Stimulated activated naive B cell treated with anti-CD40 and anti-IgM and Interleukin-4, amounts not matched to agents 10 μg/mL and 1 μg/mL and 100 μg/mL, for 72 hours (primary cell): ENCODE results near the gene HNRNPU.

Source experiments
- ATAC-seq, 2 donors: fragments of 150-1000 bp; cut with Tn5 transposase; replicated peaks; 2 replicates each; pipeline ENCODE4 v1.10.0; 2021; ENCODE audit warnings: moderate library complexity in 1 of 2
- DNase-seq: peaks from one replicate; pipeline ENCODE4 v3.0.0; 2021
- H3K27ac Mint-ChIP-seq: one replicate; pipeline ENCODE4 v1.8.0; 2022; ENCODE audit warnings: mild to moderate bottlenecking, mixed read lengths
- H3K27me3 Mint-ChIP-seq, 2 donors: one replicate each; pipeline ENCODE4 v1.8.0; 2022; ENCODE audit warnings: mixed read lengths in 2 of 2
- H3K36me3 Mint-ChIP-seq, 2 donors: one replicate each; pipeline ENCODE4 v1.8.0; 2022; ENCODE audit warnings: mixed read lengths in 2 of 2, mild to moderate bottlenecking in 1 of 2
- H3K4me1 Mint-ChIP-seq, 2 donors: one replicate each; pipeline ENCODE4 v1.8.0; 2022; ENCODE audit warnings: mixed read lengths in 2 of 2, mild to moderate bottlenecking in 1 of 2
- H3K4me3 Mint-ChIP-seq, 2 donors: one replicate each; pipeline ENCODE4 v1.8.0; 2022; ENCODE audit warnings: mild to moderate bottlenecking in 2 of 2, mixed read lengths in 2 of 2, moderate library complexity in 1 of 2
- H3K9me3 Mint-ChIP-seq, 2 donors: one replicate each; pipeline ENCODE4 v1.8.0; 2022; ENCODE audit warnings: mixed read lengths in 2 of 2, mild to moderate bottlenecking in 1 of 2

HNRNPU gene

DNA sequence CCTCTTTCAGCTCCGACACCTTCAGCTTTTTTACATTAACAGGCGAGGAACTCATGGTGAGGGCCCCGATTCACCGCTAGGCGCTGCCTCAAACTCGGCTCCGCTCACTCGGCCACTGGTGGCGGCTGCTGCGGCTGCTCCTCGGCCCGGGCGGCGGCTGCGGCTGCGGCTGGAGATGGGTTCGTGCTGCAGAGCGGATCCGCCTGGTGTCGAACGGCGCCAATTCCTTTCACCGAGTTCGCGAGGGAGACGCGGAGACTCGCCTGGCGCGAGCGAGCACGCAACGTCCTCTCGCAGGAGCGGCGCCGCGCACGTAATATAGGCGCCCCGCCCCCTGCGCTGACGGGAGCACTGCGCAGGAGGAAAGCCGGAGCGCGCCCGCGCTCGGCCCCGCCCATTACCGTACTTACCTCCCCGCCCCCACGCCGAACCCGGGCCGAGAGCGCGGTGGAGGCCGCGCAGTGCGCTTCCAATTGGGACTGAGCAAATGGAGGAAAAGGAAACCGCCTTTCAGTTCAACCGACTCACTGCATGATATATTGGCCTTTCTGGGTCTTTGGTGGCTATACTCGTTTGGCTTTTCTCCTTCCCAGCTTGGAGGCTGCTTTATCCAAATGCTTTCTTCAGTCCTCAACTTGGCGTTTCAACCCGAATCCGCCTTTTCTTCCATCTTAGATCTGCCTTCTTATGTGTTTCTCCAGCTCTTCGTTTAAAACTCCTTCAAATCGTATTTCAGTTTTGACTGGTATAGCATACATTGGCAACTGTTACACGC is at the start of gene HNRNPU:
Gene HNRNPU, minus strand, starts transcription at position 291 of the 775 bp plus-strand sequence. Its CDS starts 236 bp downstream, at position 55.
- ATAC-seq (peak; percentile 78 to 83), DNase-seq (peak; percentile 95)
- peaks cover 31 to 36% of the 10 kb centered on the region in 2 donors for H3K36me3 Mint-ChIP-seq
- H3K9me3 Mint-ChIP-seq, result no peaks in the 10 kb centered on the region
- peak within 1 kb of the TSS; percentile 95 to 99 for H3K4me3 Mint-ChIP-seq
- peaks cover 5 to 18% of the 10 kb centered on the region in 2 donors for H3K4me1 Mint-ChIP-seq
- peak within 1 kb of the TSS; percentile 100 for H3K27ac Mint-ChIP-seq
- no peaks in the 10 kb centered on the region for H3K27me3 Mint-ChIP-seq

DNA sequence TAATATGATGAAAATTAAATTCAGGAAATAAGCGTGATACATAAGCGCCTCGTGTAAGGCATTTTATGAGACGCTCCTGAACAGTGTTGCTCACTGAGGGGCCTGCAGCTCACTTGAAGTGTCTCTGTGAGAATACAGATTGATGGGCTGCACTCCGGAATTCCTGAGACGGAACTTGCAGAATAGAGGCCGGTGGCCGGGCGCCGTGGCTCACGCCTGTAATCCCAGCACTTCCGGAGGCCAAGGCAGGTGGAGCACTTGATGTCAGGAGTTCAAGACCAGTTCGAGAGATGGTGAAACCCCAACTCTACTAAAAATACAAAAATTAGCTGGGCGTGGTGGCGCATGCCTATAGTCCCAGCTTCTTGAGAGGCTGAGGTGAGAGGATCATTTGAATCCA is 49.5 kb upstream of the HNRNPU start:
- Mint-ChIP-seq H3K4me1 (peaks cover 0 to 2% of the 10 kb centered on the region in 2 donors), H3K27me3 (peaks cover 0 to 3% of the 10 kb centered on the region in 2 donors), H3K27ac (no peak overlapping the region), H3K4me3 (no peak overlapping the region), H3K36me3 (no peaks in the 10 kb centered on the region), H3K9me3 (no peaks in the 10 kb centered on the region)
- no peak for DNase-seq
- ATAC-seq, result no peak

- Mint-ChIP-seq H3K27ac (no peak overlapping the region), H3K36me3 (no peaks in the 10 kb centered on the region), H3K9me3 (no peaks in the 10 kb centered on the region), H3K27me3 (no peaks in the 10 kb centered on the region), H3K4me3 (no peak overlapping the region), H3K4me1 (peaks cover 0 to 2% of the 10 kb centered on the region in 2 donors)
- ATAC-seq (no peak), DNase-seq (no peak)
Measured at GRCh38 chr1:244904119-244904518, 39.8 kb upstream of the HNRNPU start.

- DNase-seq, result no peak
- no peaks in the 10 kb centered on the region for H3K27me3 Mint-ChIP-seq
- no peak for ATAC-seq
- no peaks in the 10 kb centered on the region for H3K36me3 Mint-ChIP-seq
- H3K27ac Mint-ChIP-seq, result no peak overlapping the region
- H3K9me3 Mint-ChIP-seq, result no peaks in the 10 kb centered on the region
- peaks cover 0 to 2% of the 10 kb centered on the region in 2 donors for H3K4me1 Mint-ChIP-seq
- H3K4me3 Mint-ChIP-seq, result no peak overlapping the region
Measured at GRCh38 chr1:244901400-244902015, 37.2 kb upstream of the HNRNPU start.

DNA sequence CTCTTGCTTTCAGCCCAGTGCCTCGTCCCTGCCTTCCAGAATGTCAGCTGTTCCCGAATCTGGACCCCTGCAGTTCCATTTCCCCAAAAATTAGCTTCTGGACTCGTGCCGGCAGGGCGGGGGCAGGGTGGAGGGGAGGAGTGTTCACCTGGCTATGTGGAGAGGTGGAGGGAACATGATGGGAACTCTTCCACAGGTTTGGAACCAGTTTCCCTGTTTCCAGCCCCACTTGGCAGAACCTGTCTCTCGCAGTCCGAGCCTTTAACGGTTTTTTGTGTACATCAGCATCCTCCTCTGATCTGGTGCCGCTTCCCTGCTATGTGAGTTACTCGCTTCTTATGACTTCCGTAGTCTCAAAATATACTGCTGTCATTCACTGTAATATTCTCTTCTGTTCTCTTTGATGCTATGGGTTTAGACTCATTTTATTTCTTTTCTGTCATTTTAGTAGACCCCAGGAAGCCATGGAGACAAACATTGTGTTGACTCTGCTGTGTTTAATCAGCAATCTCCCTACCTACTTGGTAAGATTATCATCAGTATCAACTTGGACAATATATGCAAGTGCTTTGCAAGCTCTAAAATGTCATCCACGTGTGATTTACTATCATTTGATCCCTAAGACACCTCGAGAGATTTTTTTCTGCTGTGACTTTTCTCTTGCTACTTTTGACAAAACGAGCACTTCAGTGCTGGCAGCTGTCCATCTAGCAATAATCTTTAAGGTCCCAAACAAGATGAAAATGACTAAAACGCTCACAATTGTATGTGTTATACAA is 33.3 kb upstream of the HNRNPU start:
- Mint-ChIP-seq H3K4me3 (no peak overlapping the region), H3K9me3 (no peaks in the 10 kb centered on the region), H3K36me3 (no peaks in the 10 kb centered on the region), H3K4me1 (no peaks in the 10 kb centered on the region), H3K27me3 (no peaks in the 10 kb centered on the region), H3K27ac (no peak overlapping the region)
- ATAC-seq, result no peak
- DNase-seq, result no peak

DNA sequence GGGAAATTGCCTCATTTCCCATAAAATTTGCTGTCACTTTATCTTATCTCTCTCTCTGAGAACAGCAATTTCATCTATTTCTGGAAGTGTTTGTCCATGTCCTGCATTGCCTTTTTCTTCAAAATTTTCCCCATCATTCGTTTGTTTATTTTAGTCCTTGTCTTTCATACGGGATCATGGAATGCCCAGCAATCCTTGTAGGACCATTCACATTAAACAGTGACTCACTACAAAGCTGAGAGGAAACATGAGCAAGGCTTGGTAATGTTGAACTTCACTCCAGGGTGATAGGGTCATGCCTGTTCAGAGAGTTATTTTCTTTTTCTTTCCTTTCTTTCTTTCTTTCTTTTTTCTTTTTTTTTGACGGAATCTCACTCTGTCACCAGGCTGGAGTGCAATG is 32.2 kb upstream of the HNRNPU start:
- ATAC-seq (no peak), DNase-seq (no peak)
- no peak overlapping the region for H3K4me3 Mint-ChIP-seq
- H3K9me3 Mint-ChIP-seq, result no peaks in the 10 kb centered on the region
- H3K4me1 Mint-ChIP-seq, result no peaks in the 10 kb centered on the region
- H3K36me3 Mint-ChIP-seq, result no peaks in the 10 kb centered on the region
- no peaks in the 10 kb centered on the region for H3K27me3 Mint-ChIP-seq
- no peak overlapping the region for H3K27ac Mint-ChIP-seq

- ATAC-seq, result no peak
- no peak for DNase-seq
- Mint-ChIP-seq H3K4me1 (no peaks in the 10 kb centered on the region), H3K27me3 (no peaks in the 10 kb centered on the region), H3K4me3 (no peak overlapping the region), H3K36me3 (no peaks in the 10 kb centered on the region), H3K27ac (no peak overlapping the region), H3K9me3 (no peaks in the 10 kb centered on the region)
Measured at GRCh38 chr1:244893836-244894235, 29.5 kb upstream of the HNRNPU start.

GRCh38 chr1:244887281-244887680 is 22.9 kb upstream of the HNRNPU start:
- Mint-ChIP-seq H3K9me3 (peaks cover 0 to 2% of the 10 kb centered on the region in 2 donors), H3K27ac (no peak overlapping the region), H3K4me1 (no peaks in the 10 kb centered on the region), H3K4me3 (no peak overlapping the region), H3K36me3 (no peaks in the 10 kb centered on the region), H3K27me3 (no peaks in the 10 kb centered on the region)
- ATAC-seq (no peak), DNase-seq (no peak)

- H3K27ac Mint-ChIP-seq, result peak overlapping the region; percentile 25
- no peaks in the 10 kb centered on the region for H3K9me3 Mint-ChIP-seq
Measured at GRCh38 chr1:244881552-244882280, 17.4 kb upstream of the HNRNPU start.

GRCh38 chr1:244878681-244879080 is 14.3 kb upstream of the HNRNPU start:
- Mint-ChIP-seq H3K4me1 (peaks cover 3 to 8% of the 10 kb centered on the region in 2 donors), H3K27ac (no peak overlapping the region), H3K36me3 (no peaks in the 10 kb centered on the region), H3K9me3 (no peaks in the 10 kb centered on the region), H3K4me3 (no peak overlapping the region), H3K27me3 (no peaks in the 10 kb centered on the region)
- DNase-seq (no peak), ATAC-seq (no peak)

More at GRCh38 chr1:244881552-244882280, 17.4 kb upstream of the HNRNPU start:
- no peaks in the 10 kb centered on the region for H3K27me3 Mint-ChIP-seq
- no peaks in the 10 kb centered on the region for H3K36me3 Mint-ChIP-seq
- no peak overlapping the region for H3K4me3 Mint-ChIP-seq
- ATAC-seq (no peak), DNase-seq (no peak)
- peaks cover 3 to 8% of the 10 kb centered on the region in 2 donors for H3K4me1 Mint-ChIP-seq

- no peak overlapping the region for H3K4me3 Mint-ChIP-seq
- no peaks in the 10 kb centered on the region for H3K27me3 Mint-ChIP-seq
- no peaks in the 10 kb centered on the region for H3K36me3 Mint-ChIP-seq
- H3K4me1 Mint-ChIP-seq, result peaks cover 3 to 8% of the 10 kb centered on the region in 2 donors
- no peaks in the 10 kb centered on the region for H3K9me3 Mint-ChIP-seq
- no peak for ATAC-seq
- no peak overlapping the region for H3K27ac Mint-ChIP-seq
- DNase-seq, result no peak
Measured at GRCh38 chr1:244876228-244876910, 12.0 kb upstream of the HNRNPU start.

- DNase-seq (no peak), ATAC-seq (no peak)
- Mint-ChIP-seq H3K4me1 (peaks cover 3 to 8% of the 10 kb centered on the region in 2 donors), H3K36me3 (no peaks in the 10 kb centered on the region), H3K27me3 (no peaks in the 10 kb centered on the region), H3K4me3 (no peak overlapping the region), H3K9me3 (no peaks in the 10 kb centered on the region), H3K27ac (no peak overlapping the region)
Measured at GRCh38 chr1:244874974-244875579, 10.7 kb upstream of the HNRNPU start.

DNA sequence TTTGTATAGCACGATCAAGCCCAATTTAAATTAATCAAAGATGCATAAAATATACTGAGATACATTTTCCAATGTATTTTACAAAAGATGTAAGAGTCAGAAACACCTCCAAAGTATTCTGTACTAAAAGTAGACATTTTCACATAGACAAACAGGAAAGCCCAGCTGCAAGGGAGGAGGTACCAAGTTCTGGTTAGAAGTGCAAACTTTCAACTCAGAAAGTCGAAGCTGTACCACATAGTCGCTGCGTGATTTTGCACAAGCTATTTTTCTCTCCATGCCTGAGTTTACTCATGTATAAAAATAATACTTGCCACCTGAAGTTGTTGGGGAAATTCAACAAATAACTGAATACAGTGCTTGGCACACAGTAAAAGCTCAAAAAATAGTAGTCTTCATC is 5.6 kb upstream of the HNRNPU start:
- DNase-seq, result no peak
- Mint-ChIP-seq H3K27ac (no peak overlapping the region), H3K4me1 (no peaks in the 10 kb centered on the region), H3K36me3 (no peaks in the 10 kb centered on the region), H3K4me3 (no peak overlapping the region), H3K27me3 (no peaks in the 10 kb centered on the region), H3K9me3 (no peaks in the 10 kb centered on the region)
- ATAC-seq, result no peak
